Germinal center (tissue), 1 donor: ENCODE results near the gene RIMBP3C.
"Not testable (repeated sequence)": the region's sequence is repeated elsewhere in the genome, so short reads cannot be mapped to it uniquely, and the experiment has no call there.

Experiments
- DNase-seq: peaks from one replicate; pipeline ENCODE4 v3.0.0; 2012; ENCODE audit warnings: mixed read lengths, low spot score

The RIMBP3C gene

DNA sequence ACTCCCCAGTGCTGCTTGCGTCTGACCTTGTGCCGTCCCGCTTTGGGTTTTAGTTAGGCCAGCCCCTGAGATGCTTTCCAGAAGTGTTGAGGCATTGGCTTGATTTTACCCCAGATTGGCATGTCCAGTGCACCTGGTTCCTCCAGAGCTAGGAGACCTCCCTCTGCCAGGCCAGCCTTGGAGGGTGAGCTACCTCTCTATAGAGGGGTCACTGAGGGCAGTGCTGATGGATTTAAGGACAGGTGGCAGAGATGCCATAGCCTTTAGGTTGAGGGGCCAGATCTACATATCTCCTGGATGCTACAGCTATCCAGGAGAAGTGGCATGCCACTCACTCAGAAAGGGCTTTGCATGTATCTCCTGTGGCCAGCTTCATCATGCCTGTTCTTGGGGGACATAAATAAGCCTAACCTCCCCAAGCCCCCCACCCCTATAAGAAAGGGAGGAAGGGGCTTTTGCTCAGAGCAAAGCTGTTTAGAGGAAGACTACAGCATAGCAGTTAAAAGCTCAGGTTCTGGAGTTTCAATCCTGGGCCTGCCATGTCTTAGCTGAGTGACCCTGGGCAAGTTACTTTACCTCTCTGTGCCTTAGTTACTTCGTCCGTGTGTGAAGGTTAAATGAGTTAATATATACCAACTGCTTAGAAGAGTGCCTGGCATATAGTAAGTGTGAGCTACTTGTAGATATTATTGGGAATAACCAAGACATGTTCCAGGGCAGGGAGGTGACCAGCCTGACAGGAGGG, 22.7 kb upstream of the RIMBP3C start:
- no peak for DNase-seq

DNA sequence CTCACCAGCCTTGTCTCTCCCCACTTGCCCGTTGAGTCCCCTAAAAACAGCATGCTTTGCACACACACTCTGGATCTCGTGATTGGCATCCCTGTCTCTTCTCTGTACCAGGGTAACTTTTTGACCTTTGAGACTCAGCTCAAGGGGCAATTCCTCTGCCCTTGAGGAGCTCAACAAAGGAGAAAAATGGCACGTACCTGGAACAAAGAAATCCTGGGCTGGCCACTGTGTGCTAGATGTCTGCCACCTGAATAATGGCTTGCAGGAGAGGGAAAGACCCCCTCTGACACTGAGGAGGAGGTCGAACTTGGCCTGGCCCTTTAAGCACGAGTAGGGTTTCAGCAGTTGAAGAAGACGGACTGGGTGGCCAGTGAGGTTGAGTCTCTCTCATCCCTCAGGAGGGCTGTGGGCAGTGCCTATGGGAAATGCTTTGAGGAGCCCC, 22.1 kb upstream of the RIMBP3C start:
- DNase-seq: no peak

DNA sequence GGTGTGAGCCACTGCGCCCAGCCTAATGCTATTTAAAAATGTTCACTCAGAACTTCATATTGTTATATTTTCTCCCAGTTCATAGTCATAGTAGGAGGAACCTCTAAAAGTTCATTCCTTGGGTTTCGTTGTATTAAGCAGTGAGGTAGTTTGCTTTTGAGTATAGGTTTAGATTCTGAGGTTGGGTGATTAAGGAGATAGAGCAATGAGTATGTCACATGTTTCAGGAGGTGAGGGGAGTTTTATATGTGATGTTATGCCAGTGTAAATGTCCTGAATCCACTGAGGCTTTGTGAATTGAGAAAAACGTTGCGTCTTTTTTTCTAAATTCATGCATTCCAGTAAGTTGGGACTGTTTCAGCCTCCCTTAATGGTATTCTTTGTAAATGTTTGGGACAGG, 20.4 kb upstream of the RIMBP3C start:
- no peak for DNase-seq

DNA sequence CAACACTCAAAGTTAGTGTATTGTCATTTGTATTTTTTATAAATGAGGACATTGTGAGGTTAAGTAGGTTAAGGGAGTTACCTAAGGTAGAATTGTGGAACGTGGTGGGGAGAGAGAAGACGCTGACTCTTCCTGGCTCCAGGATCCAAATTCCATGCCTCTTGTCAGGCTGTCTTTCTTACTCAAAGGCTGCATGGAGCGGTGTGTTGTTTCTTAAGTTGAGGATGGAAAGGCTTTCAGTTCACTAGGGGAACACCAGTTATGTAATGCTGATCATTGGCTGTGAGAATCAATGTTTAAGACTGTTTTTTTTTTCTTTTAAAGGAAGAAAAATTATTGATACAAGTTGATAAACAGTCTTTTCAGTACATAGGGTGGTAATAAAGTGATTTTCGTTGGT, 19.1 kb upstream of the RIMBP3C start:
- no peak for DNase-seq

DNA sequence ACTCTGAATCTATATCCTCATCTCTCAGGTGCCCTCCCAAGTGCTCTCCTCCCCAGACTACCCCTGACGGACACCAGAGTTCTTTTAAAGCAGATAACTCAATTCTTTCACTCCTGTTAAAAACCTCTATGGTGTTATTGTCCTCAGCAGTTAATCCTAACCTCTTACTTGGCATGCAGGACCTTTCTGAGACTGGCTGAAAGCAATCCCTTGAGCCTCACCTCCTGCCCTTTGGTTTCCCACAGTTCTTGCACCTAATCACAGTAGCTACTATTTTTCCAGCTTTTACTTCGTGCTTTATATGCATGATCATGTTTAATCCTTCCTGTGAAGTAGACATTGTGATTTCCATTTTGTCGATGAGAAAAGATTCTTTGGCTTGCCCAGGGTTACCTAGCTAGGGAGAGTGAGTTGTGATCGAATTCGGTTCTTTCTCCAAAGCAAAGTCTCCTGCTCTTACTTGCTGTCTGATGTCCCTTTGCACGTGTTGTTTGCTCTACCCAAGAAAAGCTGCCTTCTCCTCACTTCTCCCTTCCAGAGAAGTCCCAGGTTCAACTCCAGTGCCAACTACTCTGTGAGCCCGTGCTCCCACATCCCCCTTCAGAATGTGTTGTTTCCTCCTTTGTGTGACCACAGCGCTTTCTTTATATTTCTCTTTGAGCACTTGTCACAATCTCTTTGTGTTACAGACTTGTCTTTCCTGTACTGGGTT, 18.4 kb upstream of the RIMBP3C start:
- no peak for DNase-seq

DNA sequence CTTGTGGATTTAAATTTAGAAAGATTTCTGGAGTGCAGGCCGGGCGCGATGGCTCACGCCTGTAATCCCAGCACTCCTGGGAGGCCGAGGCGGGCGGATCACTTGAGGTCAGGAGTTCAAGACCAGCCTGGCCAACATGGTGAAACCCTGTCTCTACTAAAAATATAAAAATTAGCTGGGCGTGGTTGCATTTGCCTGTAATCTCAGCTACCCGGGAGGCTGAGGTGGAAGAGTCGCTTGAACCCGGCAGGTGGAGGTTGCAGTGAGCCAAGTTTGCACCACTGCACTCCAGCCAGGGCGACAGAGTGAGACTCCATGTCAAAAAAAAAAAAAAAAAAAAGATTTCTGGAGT, 17.8 kb upstream of the RIMBP3C start:
- not testable (repeated sequence) for DNase-seq

DNA sequence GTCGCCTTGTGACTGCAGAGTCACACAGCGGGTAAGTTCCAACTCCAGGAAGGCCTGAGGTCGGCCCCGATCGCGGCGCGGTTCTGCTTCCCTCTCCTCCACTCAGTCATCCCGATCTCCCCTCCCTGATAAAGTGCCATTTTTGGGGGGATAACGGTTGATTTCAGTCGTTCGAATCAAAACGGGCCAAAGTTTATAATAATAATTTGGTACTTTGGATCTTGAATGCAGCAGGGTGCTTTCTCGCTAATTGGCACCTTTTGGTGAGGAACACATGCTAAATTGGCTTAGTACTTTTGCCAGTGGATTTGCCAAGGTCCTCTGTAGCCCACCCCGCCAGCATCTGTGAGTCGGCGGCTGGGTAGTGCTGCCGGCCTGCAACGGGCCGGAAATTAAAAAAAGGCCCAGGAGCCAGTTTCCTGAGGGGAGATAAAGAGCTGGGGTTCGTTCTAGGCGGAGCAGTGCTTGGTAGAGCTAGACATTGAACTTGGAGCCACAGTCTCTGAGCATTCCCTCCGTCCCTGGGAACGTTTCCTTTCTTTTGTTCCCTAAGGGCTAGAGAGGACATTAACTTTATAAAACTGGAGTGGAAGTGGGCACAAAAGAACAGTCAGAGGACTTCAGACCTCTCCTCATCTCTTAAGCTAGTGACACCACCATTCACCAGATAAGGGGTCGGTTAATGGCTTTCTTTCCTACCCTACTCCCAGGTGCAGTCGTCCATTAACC, 17.2 kb upstream of the RIMBP3C start:
- no peak for DNase-seq

DNA sequence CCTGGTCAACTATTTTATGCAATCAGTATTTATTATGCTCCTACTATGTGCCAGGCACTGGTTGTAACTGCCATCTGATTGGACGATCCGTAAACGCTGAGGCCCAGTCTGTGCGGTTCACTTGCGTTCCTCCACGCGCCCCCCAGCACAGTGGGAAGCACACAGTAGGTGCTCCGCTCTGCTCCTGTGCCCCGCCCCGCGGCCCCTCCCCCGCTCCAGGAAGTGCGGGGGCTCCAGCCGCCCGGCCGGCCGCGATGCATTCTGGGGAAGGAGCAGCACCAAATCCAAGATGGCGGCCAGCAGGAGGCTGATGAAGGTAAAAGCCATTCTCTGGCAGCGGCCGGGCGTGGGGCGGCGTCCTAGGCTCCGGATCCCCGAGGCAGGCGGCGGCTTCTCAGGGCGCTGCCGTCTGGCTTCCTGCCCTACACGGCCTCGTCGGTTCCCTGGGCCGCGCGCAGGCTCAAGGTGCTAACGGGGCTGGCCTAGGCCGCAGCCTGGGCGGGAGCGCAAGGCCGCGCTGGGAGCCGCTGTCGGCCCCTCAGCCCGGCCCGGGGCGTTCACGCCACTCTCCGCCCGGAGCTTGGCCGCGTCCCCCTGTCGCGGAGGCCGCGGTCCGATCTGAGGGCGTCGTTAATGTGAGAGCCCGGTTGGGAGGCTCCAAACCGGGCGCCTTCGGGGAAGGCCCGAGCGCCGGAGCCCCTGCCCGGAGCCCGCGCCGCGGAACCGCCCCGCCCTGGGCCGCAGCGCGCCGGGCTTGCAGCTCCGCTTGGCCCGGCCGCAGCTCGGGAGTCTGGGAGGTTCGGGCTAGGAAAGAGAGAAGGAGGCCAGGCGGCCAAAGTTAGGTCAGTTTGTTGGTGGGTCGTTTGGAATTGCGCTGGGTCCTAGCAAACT, 16.4 kb upstream of the RIMBP3C start, which contains the start of gene UBE2L3:
Gene UBE2L3, plus strand, starts transcription at position 259 of the 891 bp plus-strand sequence. Its CDS starts 31 bp downstream, at position 290.
- peak; percentile 91 for DNase-seq

DNA sequence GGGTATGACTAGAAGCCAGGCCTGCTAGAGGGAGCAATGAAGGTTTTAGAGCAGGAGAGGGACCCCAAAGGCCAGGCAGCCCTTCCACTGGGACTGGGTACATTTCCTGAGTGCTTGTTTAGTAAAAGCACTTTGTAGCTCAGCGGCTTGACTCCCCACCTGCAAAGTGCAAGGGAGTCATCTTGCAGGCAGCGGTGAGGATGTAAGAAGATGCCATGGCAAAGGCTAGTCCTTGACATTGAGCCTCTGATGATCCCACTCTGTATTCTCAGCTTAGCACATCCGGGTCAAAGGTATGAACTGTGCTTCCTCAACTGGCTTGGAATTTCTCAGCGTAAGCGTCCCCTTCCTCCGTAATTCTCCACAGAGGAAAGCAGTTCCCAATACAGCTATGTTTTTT, 13.2 kb upstream of the RIMBP3C start:
- no peak for DNase-seq

DNA sequence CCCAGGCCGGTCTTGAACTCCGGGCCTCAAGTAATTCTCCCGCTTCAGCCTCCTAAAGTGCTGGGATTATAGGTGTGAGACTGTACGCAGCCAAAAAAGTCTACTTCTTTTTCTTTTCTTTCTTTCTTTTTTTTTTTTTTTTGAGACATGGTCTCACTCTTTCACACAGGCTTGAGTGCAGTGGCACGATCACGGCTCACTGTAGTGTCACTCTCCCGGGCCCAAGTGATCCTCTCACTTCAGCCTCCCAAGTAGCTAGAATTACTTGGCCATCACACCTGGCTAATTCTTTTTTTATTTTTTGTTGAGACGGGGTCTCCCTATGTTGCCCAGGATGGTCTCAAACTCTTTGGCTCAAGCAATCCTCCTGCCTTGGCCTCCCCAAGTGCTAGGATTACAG, 12.7 kb upstream of the RIMBP3C start:
- DNase-seq: no peak

DNA sequence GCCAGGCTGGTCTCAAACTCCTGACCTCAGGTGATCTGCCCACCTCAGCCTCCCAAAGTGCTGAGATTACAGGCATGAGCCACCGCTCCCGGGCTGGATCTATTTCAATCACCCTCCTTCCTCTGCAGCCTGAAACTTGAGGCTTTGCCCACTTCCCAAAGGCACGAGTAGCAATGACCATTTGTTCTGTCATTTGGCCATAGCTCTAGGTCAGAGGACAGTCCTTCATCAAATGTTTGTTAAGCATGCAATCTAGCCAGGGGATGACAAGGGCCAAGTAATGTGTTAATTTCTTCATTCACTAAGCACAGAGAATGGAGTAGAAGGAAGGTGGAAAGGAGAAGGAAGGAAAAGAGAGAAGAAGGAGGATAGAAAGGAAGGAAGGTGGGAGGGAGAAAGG, 9.4 kb upstream of the RIMBP3C start:
- DNase-seq: not testable (repeated sequence)

DNA sequence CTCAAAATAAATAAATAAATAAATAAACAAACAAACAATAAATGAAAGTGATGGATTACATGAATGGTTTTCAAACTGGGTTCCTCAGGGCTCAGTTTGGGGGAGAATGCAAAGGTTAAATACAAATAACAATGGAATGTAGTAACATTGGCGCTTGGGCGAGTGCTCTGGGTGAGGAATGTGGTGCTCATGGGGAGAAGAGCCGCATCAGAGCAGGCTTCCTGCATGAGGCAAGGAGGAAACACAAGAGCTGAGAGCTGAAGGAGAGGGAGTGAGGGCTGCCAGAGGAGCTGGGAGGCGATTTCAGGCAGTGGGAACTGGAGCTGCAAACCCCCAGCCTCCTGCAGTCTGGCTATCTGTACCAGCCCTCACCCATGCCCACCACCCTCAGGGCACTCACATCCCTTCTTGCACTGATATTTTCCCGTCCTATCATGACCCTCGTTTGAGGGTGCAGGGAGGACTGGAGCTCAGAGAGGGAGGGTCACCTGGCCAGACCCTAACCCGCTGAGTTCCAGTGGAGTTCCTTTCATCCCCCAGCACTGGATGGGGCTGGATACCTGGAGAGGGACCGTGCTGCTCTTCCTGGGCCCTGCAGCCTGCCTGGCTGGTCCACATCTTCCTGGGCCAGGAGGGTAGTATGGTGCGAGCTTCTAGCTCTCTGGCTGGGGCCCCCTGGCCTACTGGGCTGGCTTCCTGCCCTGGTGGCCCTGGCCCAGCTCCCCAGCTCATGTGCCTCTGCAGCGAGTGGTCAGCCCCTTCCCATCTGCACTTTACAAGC, 8.3 kb upstream of the RIMBP3C start:
- not testable (repeated sequence) for DNase-seq

DNA sequence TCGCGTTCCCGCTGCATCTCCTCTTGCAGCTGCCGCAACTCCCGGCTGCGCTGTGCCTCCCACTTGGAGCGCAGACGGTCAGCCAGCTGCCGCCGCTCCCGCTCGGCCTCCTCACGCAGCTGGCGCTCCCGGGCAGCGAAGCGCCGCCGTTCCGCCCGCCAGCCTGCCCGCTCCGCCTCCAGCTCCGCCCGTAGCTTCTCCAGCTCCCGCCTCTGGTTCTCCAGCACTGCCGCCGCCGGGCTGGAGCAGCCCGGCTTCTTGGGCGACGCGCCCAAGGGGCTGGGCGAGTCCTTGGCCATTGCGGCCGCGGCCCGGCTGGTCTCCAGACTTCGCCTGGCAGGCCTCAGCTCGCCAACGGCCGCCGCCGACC, 598 bp downstream of the RIMBP3C start:
- DNase-seq: not testable (repeated sequence)

DNA sequence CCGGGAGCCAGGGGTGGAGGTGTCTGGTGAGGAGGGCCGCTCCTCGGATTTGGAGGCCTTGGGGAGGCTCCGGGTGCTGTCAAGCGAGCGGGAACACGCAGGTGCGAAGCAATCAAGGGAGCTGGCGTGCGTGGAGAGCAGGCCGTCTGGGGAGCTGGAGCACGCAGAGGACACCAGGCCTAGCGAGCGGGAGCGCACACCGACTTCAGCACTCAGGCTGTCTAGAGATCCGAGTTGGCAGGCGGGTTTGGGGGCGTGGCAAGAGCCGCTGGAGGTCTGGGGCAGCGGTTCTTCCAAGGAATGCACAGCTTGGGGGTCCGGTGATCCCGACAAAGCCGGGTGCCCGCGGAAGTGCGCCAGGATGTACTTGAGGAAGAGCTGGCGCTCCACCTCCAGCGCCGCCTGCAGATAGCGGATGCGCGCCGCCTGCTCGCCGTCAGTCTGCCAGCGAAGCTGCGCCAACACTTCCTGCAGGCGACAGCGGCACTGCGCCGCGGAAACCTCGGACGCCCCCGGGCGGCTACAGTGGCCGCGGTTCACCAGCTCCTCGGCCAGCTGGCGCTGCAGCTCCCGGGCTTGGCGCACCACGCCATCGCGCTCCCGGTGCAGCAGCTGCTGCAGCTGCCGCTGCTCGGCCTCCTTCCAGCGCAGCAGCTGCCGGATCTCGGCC, 1.1 kb downstream of the RIMBP3C start:
- not testable (repeated sequence) for DNase-seq

DNA sequence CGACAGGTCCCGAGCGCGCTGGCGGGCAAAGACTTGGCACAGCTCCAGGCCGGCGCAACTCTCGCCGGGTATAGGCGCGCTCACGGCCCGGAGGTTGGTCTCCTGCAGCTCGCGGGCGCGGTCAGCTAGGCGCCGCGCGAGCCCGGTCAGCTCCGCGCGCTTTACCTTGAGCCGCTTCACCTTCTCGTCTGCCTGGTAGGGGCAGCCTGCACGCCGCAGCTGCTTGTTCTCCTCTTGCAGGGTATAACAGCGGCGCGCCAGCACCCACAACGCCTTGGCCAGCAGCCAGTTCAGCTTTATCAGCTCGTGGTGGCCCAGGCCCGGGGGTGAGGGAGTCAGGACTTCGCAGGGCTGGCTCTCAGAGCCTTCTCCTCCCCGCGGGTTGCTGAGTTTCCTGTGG, 1.7 kb downstream of the RIMBP3C start:
- not testable (repeated sequence) for DNase-seq

DNA sequence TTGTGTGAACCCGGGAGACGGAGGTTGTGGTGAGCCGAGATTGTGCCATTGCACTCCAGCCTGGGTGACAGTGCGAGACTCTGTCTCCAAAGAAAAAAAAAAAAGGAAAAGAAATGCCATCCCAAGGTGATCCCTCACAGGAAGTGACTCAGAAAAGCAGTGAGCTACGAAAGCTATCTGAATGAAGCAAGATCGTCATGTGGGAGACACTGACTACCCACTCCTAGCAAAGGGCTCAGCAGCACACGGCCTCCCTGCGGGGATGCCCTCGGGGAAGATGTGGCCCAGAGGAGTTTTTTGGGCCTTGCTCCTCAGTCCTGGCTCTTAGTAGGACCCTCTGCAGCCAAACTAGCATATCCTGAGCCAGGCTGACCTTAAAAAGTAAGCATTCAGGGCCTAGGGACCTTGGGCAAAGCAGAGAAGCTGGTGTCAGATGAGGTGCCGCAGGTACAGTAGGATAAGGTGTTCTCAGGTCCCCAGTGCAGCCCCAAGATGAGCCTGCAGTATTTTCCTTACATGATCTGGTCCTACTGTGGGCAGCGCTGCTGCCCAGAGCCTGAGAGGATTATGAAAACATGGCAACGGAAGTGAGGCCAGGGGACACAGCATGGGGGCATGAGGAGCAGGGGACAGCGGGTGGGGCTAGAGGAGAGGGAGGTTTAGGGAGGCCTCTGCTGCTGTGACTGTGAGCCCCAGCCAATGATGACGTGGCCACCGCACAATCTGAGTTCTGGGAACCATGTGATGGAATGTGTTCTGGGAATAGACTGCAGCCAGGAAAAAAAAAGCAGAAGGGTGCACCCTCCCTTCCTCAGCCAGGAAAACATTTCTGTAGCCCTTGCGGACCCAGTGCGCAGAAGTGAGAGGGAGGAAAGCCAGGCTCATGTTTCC, 6.6 kb downstream of the RIMBP3C start:
- not testable (repeated sequence) for DNase-seq

DNA sequence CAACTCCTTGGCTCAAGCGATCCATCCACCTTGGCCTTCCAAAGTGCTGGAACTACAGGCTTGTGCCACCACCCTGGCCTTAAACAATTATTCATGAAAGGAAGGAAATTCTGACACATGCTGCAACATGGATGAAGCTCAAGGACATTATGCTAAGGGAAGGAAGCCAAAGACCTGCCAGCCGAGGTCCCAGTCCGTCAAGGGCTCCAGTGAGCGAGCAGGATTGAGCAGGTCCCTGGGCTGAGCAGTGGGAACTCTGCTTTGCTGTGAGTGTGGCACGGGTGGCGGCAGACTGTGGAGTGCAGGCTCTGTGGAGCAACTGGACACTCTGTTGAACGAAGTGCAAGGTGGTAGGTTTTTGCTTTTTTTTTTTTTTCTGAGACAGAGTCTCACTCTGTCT, 11.4 kb downstream of the RIMBP3C start:
- not testable (repeated sequence) for DNase-seq

DNA sequence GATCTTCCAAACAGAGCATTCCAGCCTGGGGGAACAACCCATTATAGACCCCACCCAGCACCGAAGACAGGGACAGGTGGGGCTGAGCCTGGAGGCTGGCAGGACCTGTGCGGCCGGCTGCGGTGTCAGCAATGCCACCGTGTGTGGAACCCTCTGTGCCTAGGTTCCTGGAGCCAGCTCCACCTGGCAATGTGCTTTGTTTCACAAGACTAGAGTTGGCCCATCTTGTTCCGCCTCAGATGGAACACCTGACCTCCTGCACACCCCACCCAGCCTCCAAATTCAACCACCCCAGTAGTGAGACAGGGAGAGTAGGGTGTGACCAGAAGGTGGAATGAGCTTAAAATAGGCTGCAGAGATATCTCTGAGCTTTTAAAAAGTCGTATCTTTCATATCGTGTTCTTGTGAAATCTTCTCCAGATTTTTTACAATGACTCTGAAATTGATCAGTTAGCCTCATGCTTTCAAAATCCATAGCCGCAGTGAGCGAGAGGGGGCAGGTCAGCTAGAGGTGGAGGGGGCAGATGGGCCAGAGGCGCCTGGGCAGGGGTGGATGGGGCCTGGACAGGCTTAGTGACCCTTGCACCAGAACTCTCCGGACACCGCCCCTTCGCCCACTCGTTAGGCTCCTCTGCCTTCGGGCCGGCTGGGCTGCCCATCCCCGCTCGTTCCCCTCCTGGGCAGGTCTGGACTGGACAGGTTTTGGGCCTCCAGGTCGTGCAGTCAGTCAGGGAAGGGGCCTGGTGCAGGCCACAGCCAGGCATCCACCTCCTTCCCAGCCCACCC, 18.2 kb downstream of the RIMBP3C start:
- DNase-seq: not testable (repeated sequence)

DNA sequence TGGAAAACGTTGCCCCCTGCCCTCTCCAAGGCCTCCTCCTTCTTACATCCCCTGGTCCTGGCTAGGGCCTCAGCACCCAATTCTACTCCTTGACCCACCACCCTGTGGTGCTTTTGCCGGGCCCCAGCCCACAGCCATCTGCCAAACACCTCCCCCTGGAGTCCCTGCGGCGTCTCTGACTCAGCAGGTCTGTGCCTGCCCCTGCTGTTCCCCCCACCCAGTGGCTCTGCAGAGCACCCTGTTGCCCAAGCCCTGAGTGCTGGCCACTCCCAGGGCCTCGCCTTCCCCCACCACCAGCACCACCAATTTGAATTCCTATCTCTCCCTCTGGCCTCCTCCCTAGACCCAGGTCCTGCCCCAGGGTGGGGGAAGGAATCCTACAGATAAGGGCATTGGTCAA, 19.7 kb downstream of the RIMBP3C start:
- not testable (repeated sequence) for DNase-seq
